Fibroblast of lung (primary cell): ENCODE data around the gene MUC2.

Experiments
- EZH2 ChIP-seq: IDR thresholded peaks from 2 replicates; pipeline ENCODE4 v1.5.1; 2012; ENCODE audit warnings: low read length, control low read depth, mild to moderate bottlenecking; ENCODE audit errors: missing control alignments
- TF ChIP-seq, protein P1 (sequence below), 2 donors: IDR thresholded peaks in 1 of 2; conservative IDR thresholded peaks in 1 of 2; 1 replicate in 1 of 2; 2 replicates in 1 of 2; pipeline ENCODE4 v1.5.1; 2011 to 2012; ENCODE audit warnings: low read length in 2 of 2, control low read depth in 1 of 2, inconsistent platforms in 1 of 2, low read depth in 1 of 2, mild to moderate bottlenecking in 1 of 2

DNA sequence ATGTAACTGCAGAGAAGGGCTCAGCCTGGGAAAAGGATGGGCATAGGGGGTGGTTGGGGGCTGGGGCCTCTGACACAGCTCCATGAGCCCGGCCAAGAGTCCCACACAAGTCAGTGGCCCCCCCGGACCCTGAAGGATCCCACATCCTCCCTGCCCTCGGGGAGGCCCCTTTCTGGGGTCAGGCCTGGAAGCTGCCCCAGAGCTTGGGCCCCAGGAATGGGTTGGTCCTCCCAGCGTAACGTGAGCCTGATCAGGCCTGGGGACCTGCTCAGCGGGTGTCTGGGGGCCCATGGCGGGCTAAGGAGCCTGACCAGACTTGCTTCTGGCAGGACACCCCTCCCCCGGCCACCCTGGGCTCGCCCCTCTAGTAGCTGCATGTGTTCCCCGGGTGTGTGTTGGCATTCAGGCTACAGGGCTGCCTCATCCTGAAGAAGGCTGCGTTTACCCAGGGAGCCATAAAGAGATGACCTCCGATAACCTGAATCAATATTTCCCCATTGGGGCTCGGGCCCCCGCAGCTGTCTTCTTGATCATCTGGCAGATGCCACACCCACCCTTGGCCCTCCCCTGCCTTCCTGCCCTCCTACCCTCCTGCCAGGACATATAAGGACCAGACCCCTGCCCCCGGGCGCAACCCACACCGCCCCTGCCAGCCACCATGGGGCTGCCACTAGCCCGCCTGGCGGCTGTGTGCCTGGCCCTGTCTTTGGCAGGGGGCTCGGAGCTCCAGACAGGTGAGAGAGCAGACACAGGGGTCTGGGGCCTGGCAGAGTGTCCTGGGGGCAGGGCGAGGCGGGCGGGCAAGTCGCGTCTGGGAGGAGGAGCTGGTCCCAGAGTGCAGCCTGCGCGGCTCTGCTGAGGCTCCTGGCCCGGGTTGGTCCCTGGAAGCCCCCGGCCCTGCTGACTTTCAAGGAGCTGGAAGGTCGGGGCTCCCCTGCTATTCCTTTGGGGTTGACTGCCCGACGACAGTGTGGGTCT, at the start of gene MUC2:
- TF ChIP-seq, protein P1, sequence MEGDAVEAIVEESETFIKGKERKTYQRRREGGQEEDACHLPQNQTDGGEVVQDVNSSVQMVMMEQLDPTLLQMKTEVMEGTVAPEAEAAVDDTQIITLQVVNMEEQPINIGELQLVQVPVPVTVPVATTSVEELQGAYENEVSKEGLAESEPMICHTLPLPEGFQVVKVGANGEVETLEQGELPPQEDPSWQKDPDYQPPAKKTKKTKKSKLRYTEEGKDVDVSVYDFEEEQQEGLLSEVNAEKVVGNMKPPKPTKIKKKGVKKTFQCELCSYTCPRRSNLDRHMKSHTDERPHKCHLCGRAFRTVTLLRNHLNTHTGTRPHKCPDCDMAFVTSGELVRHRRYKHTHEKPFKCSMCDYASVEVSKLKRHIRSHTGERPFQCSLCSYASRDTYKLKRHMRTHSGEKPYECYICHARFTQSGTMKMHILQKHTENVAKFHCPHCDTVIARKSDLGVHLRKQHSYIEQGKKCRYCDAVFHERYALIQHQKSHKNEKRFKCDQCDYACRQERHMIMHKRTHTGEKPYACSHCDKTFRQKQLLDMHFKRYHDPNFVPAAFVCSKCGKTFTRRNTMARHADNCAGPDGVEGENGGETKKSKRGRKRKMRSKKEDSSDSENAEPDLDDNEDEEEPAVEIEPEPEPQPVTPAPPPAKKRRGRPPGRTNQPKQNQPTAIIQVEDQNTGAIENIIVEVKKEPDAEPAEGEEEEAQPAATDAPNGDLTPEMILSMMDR (conservative IDR thresholded peaks at IDR 0.05 in 1 of 2, IDR thresholded peaks at IDR 0.05 in 1 of 2; ENCODE audit: low read depth in 1 of 2, low read length in 2 of 2) = no peak
- TF ChIP-seq EZH2 = no peak
